ENCODE measurements around the gene PHLPP1. TPM values are rescaled to one million over a fixed set of nuclear protein-coding genes. Genes with fewer than 3 reads are reported as not detected.

The PHLPP1 gene
- total RNA-seq, 4 donors from 2014 or later, result 15.7 to 21.8 (median 20.5) TPM

- no peak for TF ChIP-seq CTCF (IDR thresholded peaks at IDR 0.05)
- TF ChIP-seq POLR2A (IDR thresholded peaks at IDR 0.05), result no peak
- H3K4me3 ChIP-seq, result no peak overlapping the region
- no peak for DNase-seq
- no peaks in the 10 kb centered on the region for H3K27me3 ChIP-seq
- no peaks in the 10 kb centered on the region for H3K36me3 ChIP-seq
- no peak overlapping the region for H3K27ac ChIP-seq
- no peaks in the 10 kb centered on the region for H3K4me1 ChIP-seq
- no peaks in the 10 kb centered on the region for H3K9me3 ChIP-seq
Measured at GRCh38 chr18:62838475-62839098, 123.2 kb downstream of the PHLPP1 start.

- no peaks in the 10 kb centered on the region for H3K4me1 ChIP-seq
- no peaks in the 10 kb centered on the region for H3K27me3 ChIP-seq
- DNase-seq, result no peak
- H3K4me3 ChIP-seq, result no peak overlapping the region
- H3K9me3 ChIP-seq, result no peaks in the 10 kb centered on the region
- H3K36me3 ChIP-seq, result no peaks in the 10 kb centered on the region
- H3K27ac ChIP-seq, result no peak overlapping the region
- TF ChIP-seq POLR2A (IDR thresholded peaks at IDR 0.05) (no peak), CTCF (IDR thresholded peaks at IDR 0.05) (no peak)
Measured at GRCh38 chr18:62839874-62840713, 124.8 kb downstream of the PHLPP1 start.

- TF ChIP-seq POLR2A (IDR thresholded peaks at IDR 0.05) (no peak), CTCF (IDR thresholded peaks at IDR 0.05) (no peak)
- H3K4me3 ChIP-seq, result no peak overlapping the region
- no peaks in the 10 kb centered on the region for H3K4me1 ChIP-seq
- no peaks in the 10 kb centered on the region for H3K27me3 ChIP-seq
- no peaks in the 10 kb centered on the region for H3K9me3 ChIP-seq
- H3K36me3 ChIP-seq, result no peaks in the 10 kb centered on the region
- DNase-seq, result no peak
- no peak overlapping the region for H3K27ac ChIP-seq
Measured at GRCh38 chr18:62841405-62841804, 126.1 kb downstream of the PHLPP1 start.

GRCh38 chr18:62842898-62843297, 127.6 kb downstream of the PHLPP1 start:
- Histone ChIP-seq H3K27me3 (no peaks in the 10 kb centered on the region), H3K4me3 (no peak overlapping the region), H3K9me3 (no peaks in the 10 kb centered on the region), H3K27ac (no peak overlapping the region), H3K36me3 (no peaks in the 10 kb centered on the region), H3K4me1 (no peaks in the 10 kb centered on the region)
- no peak for TF ChIP-seq POLR2A (IDR thresholded peaks at IDR 0.05)
- TF ChIP-seq CTCF (IDR thresholded peaks at IDR 0.05), result no peak
- no peak for DNase-seq

GRCh38 chr18:62844850-62845643, 129.7 kb downstream of the PHLPP1 start:
- no peaks in the 10 kb centered on the region for H3K36me3 ChIP-seq
- no peaks in the 10 kb centered on the region for H3K9me3 ChIP-seq
- no peak overlapping the region for H3K4me3 ChIP-seq
- H3K27me3 ChIP-seq, result no peaks in the 10 kb centered on the region
- no peak overlapping the region for H3K27ac ChIP-seq
- DNase-seq, result no peak
- no peak for TF ChIP-seq POLR2A (IDR thresholded peaks at IDR 0.05)
- no peak for TF ChIP-seq CTCF (IDR thresholded peaks at IDR 0.05)
- H3K4me1 ChIP-seq, result no peaks in the 10 kb centered on the region

Data from Peyer's patch (tissue), 4 donors.